NCI-H2227 treated with DMSO at 0.1 percent for 48 hours (cell line): ENCODE results near the gene PCDHGB5.
"Not testable (repeated sequence)": the region's sequence is repeated elsewhere in the genome, so short reads cannot be mapped to it uniquely, and the experiment has no call there.

Experiments
- DNase-seq: peaks from one replicate; lab custom pipeline; 2025; lab: John Stamatoyannopoulos, UW

Gene PCDHGB5

GRCh38 chr5:141412854-141413539 is 15.2 kb downstream of the PCDHGB5 start, which contains the start of gene PCDHGA10:
Gene PCDHGA10 (plus strand): TSS chr5:141412987. CDS start chr5:141413176, 189 bp downstream.
- no peak for DNase-seq

GRCh38 chr5:141413540-141414069 is 15.9 kb downstream of the PCDHGB5 start:
- no peak for DNase-seq

- not testable (repeated sequence) for DNase-seq
Measured at GRCh38 chr5:141414548-141415274, 17.0 kb downstream of the PCDHGB5 start.

- DNase-seq = not testable (repeated sequence)
Measured at GRCh38 chr5:141415275-141415618, 17.5 kb downstream of the PCDHGB5 start.

- not testable (repeated sequence) for DNase-seq
Measured at GRCh38 chr5:141417494-141418172, 19.9 kb downstream of the PCDHGB5 start, which contains the start of gene PCDHGB7. Gene PCDHGB7 (plus strand): TSS chr5:141417677. CDS start chr5:141417860, 183 bp downstream.

GRCh38 chr5:141419074-141419880 is 21.5 kb downstream of the PCDHGB5 start:
- no peak for DNase-seq

GRCh38 chr5:141420855-141421488 is 23.2 kb downstream of the PCDHGB5 start, which contains the start of gene PCDHGA11:
Gene PCDHGA11 (plus strand): TSS chr5:141421051. CDS start chr5:141421228, 177 bp downstream.
- no peak for DNase-seq

GRCh38 chr5:141421489-141421855 is 23.7 kb downstream of the PCDHGB5 start:
- no peak for DNase-seq

GRCh38 chr5:141422742-141423291 is 25.1 kb downstream of the PCDHGB5 start:
- DNase-seq = no peak

GRCh38 chr5:141427783-141428426 is 30.2 kb downstream of the PCDHGB5 start:
- DNase-seq = no peak

- no peak for DNase-seq
Measured at GRCh38 chr5:141430332-141431113, 32.8 kb downstream of the PCDHGB5 start, which contains the start of gene PCDHGA12. Gene PCDHGA12 (plus strand): TSS chr5:141430507. CDS start chr5:141430760, 253 bp downstream.

GRCh38 chr5:141431286-141431685 is 33.5 kb downstream of the PCDHGB5 start:
- DNase-seq = no peak

GRCh38 chr5:141432308-141432707 is 34.6 kb downstream of the PCDHGB5 start:
- not testable (repeated sequence) for DNase-seq

- DNase-seq = not testable (repeated sequence)
Measured at GRCh38 chr5:141432726-141433125, 35.0 kb downstream of the PCDHGB5 start.

GRCh38 chr5:141434006-141434405 is 36.3 kb downstream of the PCDHGB5 start:
- DNase-seq = no peak

GRCh38 chr5:141437221-141437620 is 39.5 kb downstream of the PCDHGB5 start:
- no peak for DNase-seq

- no peak for DNase-seq
Measured at GRCh38 chr5:141439411-141440141, 41.8 kb downstream of the PCDHGB5 start.

- DNase-seq = no peak
Measured at GRCh38 chr5:141440341-141440740, 42.6 kb downstream of the PCDHGB5 start.
